ENCODE measurements around the gene RASGRP1. TPM values are rescaled to one million over a fixed set of nuclear protein-coding genes. Genes with fewer than 3 reads are reported as not detected.

RASGRP1 gene
- total RNA-seq, 2 experiments from 2014 or later, result 66.6 to 69.7 TPM

DNA sequence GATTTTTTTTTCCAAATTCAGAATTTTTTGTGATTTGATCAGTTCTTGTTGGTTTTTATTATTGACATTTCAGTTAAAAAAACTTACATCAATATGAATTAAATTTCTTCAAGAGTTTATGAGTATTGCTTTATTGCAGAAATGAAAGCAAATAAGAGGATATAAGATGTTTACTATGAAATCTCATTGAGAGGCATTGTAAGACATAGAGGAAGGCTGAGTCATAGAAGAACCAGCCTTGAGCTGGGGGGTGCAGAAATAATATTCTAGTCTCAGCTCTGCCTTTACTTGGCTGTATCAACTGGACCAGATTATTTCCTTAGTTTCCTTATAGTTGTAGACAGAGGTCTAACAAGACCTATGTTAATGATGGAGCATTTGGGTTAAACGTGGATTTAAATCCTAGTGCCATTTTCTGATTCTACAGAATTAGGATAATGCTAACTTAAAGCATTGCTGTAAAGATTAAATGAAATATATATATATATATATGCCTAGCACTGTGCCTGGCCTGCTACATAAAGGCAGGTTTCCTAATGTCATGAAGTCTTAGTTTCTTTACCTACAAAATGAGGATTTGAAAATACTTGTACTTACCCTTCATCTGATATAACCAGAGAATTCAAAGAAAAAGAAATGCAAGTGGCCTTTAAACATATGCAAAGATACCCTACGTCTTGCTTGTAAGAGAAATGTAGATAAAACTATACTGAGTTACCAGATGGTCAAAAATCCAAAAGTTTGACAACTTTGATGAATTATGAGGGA is 103.4 kb downstream of the RASGRP1 start:
- CTCF ChIA-PET, result interaction anchor here (1.1 to 1.2 kb wide), 2 partner anchors 103 to 229 kb away, joined by 3 read pairs; no protein-coding TSS in a partner anchor
- DNase-seq (no peak), ATAC-seq (ENCODE audit: poor library complexity) (no peak)
- peaks cover 15% of the 10 kb centered on the region for H3K36me3 ChIP-seq (ENCODE audit: insufficient read depth, low read length)
- H3K4me1 Mint-ChIP-seq (ENCODE audit: low read depth), result peaks cover 51% of the 10 kb centered on the region
- H3K9me3 ChIP-seq (ENCODE audit: control insufficient read depth in 1 of 2, insufficient read depth in 1 of 2, low read length in 2 of 2), result no peaks in the 10 kb centered on the region
- POLR2A ChIA-PET, result interaction anchor here (0.8 kb wide), 1 partner anchor 227 kb away, joined by 3 read pairs; no protein-coding TSS in a partner anchor
- intact Hi-C loops (cut with DNase I, micrococcal nuclease), result no loop called here
- H3K27ac Mint-ChIP-seq, result no peak overlapping the region
- peaks cover 12% of the 10 kb centered on the region for H3K4me1 ChIP-seq (ENCODE audit: insufficient read depth, low read length)
- peaks cover 3% of the 10 kb centered on the region for H3K36me3 Mint-ChIP-seq (ENCODE audit: low read depth)
- no peaks in the 10 kb centered on the region for H3K27me3 Mint-ChIP-seq
- no peaks in the 10 kb centered on the region for H3K9me3 Mint-ChIP-seq
- no peak overlapping the region for H3K4me3 Mint-ChIP-seq
- TF ChIP-seq, protein P1, sequence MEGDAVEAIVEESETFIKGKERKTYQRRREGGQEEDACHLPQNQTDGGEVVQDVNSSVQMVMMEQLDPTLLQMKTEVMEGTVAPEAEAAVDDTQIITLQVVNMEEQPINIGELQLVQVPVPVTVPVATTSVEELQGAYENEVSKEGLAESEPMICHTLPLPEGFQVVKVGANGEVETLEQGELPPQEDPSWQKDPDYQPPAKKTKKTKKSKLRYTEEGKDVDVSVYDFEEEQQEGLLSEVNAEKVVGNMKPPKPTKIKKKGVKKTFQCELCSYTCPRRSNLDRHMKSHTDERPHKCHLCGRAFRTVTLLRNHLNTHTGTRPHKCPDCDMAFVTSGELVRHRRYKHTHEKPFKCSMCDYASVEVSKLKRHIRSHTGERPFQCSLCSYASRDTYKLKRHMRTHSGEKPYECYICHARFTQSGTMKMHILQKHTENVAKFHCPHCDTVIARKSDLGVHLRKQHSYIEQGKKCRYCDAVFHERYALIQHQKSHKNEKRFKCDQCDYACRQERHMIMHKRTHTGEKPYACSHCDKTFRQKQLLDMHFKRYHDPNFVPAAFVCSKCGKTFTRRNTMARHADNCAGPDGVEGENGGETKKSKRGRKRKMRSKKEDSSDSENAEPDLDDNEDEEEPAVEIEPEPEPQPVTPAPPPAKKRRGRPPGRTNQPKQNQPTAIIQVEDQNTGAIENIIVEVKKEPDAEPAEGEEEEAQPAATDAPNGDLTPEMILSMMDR (IDR thresholded peaks at IDR 0.05), result no peak
- H3K4me3 ChIP-seq (ENCODE audit: low read length), result no peak overlapping the region
- H3K27me3 ChIP-seq (ENCODE audit: control insufficient read depth in 1 of 2, insufficient read depth in 2 of 2, low read length in 2 of 2), result no peaks in the 10 kb centered on the region
- H3K27ac ChIP-seq (ENCODE audit: low read depth in 1 of 2, low read length in 2 of 2), result no peak overlapping the region

DNA sequence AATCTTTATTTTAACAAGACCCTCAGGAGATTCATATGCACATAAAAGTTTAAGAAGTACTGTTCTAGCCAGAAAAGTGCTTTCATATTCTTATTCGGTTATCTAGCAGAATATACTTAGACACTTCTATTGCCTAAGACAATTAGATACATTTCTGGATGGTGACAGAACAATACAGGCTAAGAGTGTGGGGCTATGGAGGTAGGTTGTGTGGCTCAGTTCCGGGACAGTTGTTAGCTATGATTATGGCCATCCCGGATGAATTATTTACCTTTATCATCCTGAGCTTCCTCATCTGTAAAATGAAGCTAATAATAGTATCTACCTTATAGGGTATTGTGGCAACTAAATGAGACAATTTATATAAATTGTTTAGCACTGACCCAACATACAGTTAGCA is 104.1 kb downstream of the RASGRP1 start:
- intact Hi-C loops (cut with DNase I, micrococcal nuclease), result no loop called here
- peaks cover 12% of the 10 kb centered on the region for H3K4me1 ChIP-seq (ENCODE audit: insufficient read depth, low read length)
- H3K4me3 ChIP-seq (ENCODE audit: low read length), result no peak overlapping the region
- CTCF ChIA-PET, result interaction anchor here (1.1 to 1.2 kb wide), 2 partner anchors 103 to 230 kb away, joined by 3 read pairs; no protein-coding TSS in a partner anchor
- Mint-ChIP-seq H3K4me3 (no peak overlapping the region), H3K36me3 (ENCODE audit: low read depth) (peaks cover 3% of the 10 kb centered on the region), H3K4me1 (ENCODE audit: low read depth) (peaks cover 58% of the 10 kb centered on the region), H3K27me3 (no peaks in the 10 kb centered on the region), H3K27ac (no peak overlapping the region), H3K9me3 (no peaks in the 10 kb centered on the region)
- ATAC-seq (ENCODE audit: poor library complexity) (no peak), DNase-seq (no peak)
- no peaks in the 10 kb centered on the region for H3K9me3 ChIP-seq (ENCODE audit: control insufficient read depth in 1 of 2, insufficient read depth in 1 of 2, low read length in 2 of 2)
- peaks cover 15% of the 10 kb centered on the region for H3K36me3 ChIP-seq (ENCODE audit: insufficient read depth, low read length)
- TF ChIP-seq, protein P1 (IDR thresholded peaks at IDR 0.05), result no peak
- no peak overlapping the region for H3K27ac ChIP-seq (ENCODE audit: low read depth in 1 of 2, low read length in 2 of 2)
- no peaks in the 10 kb centered on the region for H3K27me3 ChIP-seq (ENCODE audit: control insufficient read depth in 1 of 2, insufficient read depth in 2 of 2, low read length in 2 of 2)
- POLR2A ChIA-PET, result interaction anchor here (0.8 kb wide), 1 partner anchor 228 kb away, joined by 3 read pairs; no protein-coding TSS in a partner anchor

GRCh38 chr15:38459480-38459879 is 105.1 kb downstream of the RASGRP1 start:
- H3K27ac Mint-ChIP-seq, result no peak overlapping the region
- H3K27ac ChIP-seq (ENCODE audit: low read depth in 1 of 2, low read length in 2 of 2), result no peak overlapping the region
- POLR2A ChIA-PET, result no interaction called here
- H3K27me3 ChIP-seq (ENCODE audit: control insufficient read depth in 1 of 2, insufficient read depth in 2 of 2, low read length in 2 of 2), result no peaks in the 10 kb centered on the region
- no peak overlapping the region for H3K4me3 ChIP-seq (ENCODE audit: low read length)
- H3K4me3 Mint-ChIP-seq, result no peak overlapping the region
- H3K36me3 ChIP-seq (ENCODE audit: insufficient read depth, low read length), result peaks cover 15% of the 10 kb centered on the region
- H3K4me1 ChIP-seq (ENCODE audit: insufficient read depth, low read length), result peaks cover 21% of the 10 kb centered on the region
- CTCF ChIA-PET, result no interaction called here
- TF ChIP-seq, protein P1 (IDR thresholded peaks at IDR 0.05), result no peak
- ATAC-seq (ENCODE audit: poor library complexity), result no peak
- intact Hi-C loops (cut with DNase I, micrococcal nuclease), result loop anchor here in 1 of 2 experiments (10.0 kb wide), 1 partner anchor 1875 kb away; no protein-coding TSS in a partner anchor
- no peaks in the 10 kb centered on the region for H3K9me3 ChIP-seq (ENCODE audit: control insufficient read depth in 1 of 2, insufficient read depth in 1 of 2, low read length in 2 of 2)
- DNase-seq, result no peak
- peaks cover 10% of the 10 kb centered on the region for H3K36me3 Mint-ChIP-seq (ENCODE audit: low read depth)
- no peaks in the 10 kb centered on the region for H3K27me3 Mint-ChIP-seq
- H3K9me3 Mint-ChIP-seq, result no peaks in the 10 kb centered on the region
- peaks cover 68% of the 10 kb centered on the region for H3K4me1 Mint-ChIP-seq (ENCODE audit: low read depth)
